ENCODE measurements around the gene NFAT5. TPM values are rescaled to one million over a fixed set of nuclear protein-coding genes. Genes with fewer than 3 reads are reported as not detected.

NFAT5 gene
- total RNA-seq, 1 donor from 2014 or later: 48.3 TPM

DNA sequence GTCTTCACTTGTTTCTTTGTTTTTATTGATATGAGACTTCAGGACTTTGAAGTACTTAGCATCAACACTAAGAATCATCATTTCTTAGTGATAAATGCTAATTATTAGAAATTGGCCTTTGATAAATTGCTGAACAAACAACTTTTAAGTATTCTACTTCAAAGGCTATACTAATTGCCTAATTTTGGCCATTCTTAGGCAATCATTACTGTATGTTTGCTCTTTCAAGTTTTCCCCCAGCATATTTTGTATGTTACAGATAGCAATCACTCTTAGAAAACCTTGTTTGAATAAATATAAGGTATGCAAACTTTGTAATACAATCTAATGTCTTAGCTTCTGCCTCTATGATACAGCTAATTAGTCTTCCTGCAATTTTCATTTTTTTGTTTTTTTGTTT lies 114.6 kb downstream of the NFAT5 start:
- no peak for DNase-seq
- Mint-ChIP-seq H3K27me3 (no peaks in the 10 kb centered on the region), H3K27ac (no peak overlapping the region), H3K4me1 (no peaks in the 10 kb centered on the region), H3K36me3 (ENCODE audit: low read depth) (peaks cover 53% of the 10 kb centered on the region), H3K4me3 (no peak overlapping the region), H3K9me3 (no peaks in the 10 kb centered on the region)
- ChIA-PET CTCF (no interaction called here), POLR2A (no interaction called here)
- no peak for ATAC-seq (ENCODE audit: low read depth)
- intact Hi-C loops (cut with micrococcal nuclease): no loop called here
- TF ChIP-seq, protein P1, sequence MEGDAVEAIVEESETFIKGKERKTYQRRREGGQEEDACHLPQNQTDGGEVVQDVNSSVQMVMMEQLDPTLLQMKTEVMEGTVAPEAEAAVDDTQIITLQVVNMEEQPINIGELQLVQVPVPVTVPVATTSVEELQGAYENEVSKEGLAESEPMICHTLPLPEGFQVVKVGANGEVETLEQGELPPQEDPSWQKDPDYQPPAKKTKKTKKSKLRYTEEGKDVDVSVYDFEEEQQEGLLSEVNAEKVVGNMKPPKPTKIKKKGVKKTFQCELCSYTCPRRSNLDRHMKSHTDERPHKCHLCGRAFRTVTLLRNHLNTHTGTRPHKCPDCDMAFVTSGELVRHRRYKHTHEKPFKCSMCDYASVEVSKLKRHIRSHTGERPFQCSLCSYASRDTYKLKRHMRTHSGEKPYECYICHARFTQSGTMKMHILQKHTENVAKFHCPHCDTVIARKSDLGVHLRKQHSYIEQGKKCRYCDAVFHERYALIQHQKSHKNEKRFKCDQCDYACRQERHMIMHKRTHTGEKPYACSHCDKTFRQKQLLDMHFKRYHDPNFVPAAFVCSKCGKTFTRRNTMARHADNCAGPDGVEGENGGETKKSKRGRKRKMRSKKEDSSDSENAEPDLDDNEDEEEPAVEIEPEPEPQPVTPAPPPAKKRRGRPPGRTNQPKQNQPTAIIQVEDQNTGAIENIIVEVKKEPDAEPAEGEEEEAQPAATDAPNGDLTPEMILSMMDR (IDR thresholded peaks at IDR 0.05): no peak

DNA sequence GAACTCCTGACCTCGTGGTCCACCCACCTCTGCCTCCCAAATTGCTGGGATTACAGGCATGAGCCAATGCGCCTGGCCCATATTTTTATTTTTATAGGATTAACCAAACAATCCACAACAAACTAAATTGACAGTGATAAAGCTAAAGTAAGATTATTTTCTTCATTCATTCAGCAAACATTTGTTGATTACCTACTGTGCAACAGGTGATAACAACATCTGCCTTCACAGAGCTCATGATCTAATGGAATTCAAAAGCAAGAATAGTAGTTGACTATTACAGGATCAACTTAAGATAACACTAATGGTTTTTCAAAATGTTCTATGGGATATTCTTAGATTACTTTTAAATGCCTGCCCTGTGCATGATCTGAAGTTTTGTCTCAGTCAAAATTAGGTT lies 122.8 kb downstream of the NFAT5 start:
- ChIA-PET POLR2A (no interaction called here), CTCF (interaction anchor here (1.3 kb wide), 1 partner anchor 293 kb away, joined by 4 read pairs; no protein-coding TSS in a partner anchor)
- ATAC-seq (ENCODE audit: low read depth) (no peak), DNase-seq (no peak)
- no peaks in the 10 kb centered on the region for H3K9me3 Mint-ChIP-seq
- peaks cover 59% of the 10 kb centered on the region for H3K36me3 Mint-ChIP-seq (ENCODE audit: low read depth)
- H3K4me3 Mint-ChIP-seq: no peak overlapping the region
- TF ChIP-seq, protein P1 (IDR thresholded peaks at IDR 0.05): no peak
- peaks cover 10% of the 10 kb centered on the region for H3K4me1 Mint-ChIP-seq
- no peaks in the 10 kb centered on the region for H3K27me3 Mint-ChIP-seq
- intact Hi-C loops (cut with micrococcal nuclease): no loop called here
- no peak overlapping the region for H3K27ac Mint-ChIP-seq

DNA sequence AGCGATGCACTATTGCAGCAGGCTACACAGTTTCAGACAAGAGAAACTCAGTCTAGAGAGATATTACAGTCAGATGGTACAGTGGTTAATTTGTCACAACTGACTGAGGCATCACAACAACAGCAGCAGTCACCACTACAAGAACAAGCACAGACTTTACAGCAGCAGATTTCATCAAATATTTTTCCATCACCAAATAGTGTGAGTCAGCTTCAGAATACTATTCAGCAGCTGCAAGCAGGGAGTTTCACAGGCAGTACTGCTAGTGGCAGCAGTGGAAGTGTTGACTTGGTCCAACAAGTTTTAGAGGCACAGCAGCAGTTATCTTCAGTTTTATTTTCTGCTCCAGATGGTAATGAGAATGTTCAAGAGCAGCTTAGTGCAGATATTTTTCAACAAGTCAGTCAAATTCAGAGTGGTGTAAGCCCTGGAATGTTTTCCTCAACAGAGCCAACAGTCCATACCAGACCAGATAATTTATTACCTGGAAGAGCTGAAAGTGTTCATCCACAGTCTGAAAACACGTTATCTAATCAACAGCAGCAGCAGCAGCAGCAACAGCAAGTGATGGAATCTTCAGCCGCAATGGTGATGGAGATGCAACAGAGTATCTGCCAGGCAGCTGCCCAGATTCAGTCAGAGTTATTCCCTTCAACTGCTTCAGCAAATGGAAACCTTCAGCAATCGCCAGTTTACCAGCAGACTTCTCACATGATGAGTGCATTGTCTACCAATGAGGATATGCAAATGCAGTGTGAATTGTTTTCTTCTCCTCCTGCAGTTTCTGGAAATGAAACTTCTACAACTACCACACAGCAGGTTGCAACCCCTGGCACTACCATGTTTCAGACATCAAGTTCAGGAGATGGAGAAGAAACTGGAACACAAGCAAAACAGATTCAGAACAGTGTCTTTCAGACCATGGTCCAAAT lies 126.5 kb downstream of the NFAT5 start:
- H3K36me3 Mint-ChIP-seq (ENCODE audit: low read depth): peaks cover 77% of the 10 kb centered on the region
- no peaks in the 10 kb centered on the region for H3K9me3 Mint-ChIP-seq
- H3K4me1 Mint-ChIP-seq: peaks cover 10% of the 10 kb centered on the region
- POLR2A ChIA-PET: no interaction called here
- intact Hi-C loops (cut with micrococcal nuclease): no loop called here
- ATAC-seq (ENCODE audit: low read depth) (no peak), DNase-seq (no peak)
- H3K27ac Mint-ChIP-seq: no peak overlapping the region
- H3K27me3 Mint-ChIP-seq: no peaks in the 10 kb centered on the region
- TF ChIP-seq, protein P1 (IDR thresholded peaks at IDR 0.05): no peak
- CTCF ChIA-PET: no interaction called here
- no peak overlapping the region for H3K4me3 Mint-ChIP-seq

DNA sequence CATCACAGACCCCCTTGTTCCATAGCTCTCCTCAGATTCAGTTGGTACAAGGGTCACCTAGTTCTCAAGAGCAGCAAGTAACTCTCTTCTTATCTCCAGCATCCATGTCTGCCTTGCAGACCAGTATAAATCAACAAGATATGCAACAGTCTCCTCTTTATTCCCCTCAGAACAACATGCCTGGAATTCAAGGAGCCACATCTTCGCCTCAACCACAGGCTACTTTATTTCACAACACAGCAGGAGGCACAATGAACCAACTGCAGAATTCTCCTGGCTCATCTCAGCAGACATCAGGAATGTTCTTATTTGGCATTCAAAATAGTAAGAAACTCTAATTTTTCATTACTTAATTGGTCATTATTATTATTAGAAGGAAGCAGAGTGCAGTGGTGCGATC lies 128.2 kb downstream of the NFAT5 start:
- no peaks in the 10 kb centered on the region for H3K9me3 Mint-ChIP-seq
- H3K27me3 Mint-ChIP-seq: no peaks in the 10 kb centered on the region
- intact Hi-C loops (cut with micrococcal nuclease): no loop called here
- peaks cover 10% of the 10 kb centered on the region for H3K4me1 Mint-ChIP-seq
- H3K4me3 Mint-ChIP-seq: no peak overlapping the region
- ATAC-seq (ENCODE audit: low read depth) (no peak), DNase-seq (no peak)
- H3K36me3 Mint-ChIP-seq (ENCODE audit: low read depth): peaks cover 83% of the 10 kb centered on the region
- ChIA-PET POLR2A (no interaction called here), CTCF (no interaction called here)
- no peak overlapping the region for H3K27ac Mint-ChIP-seq
- TF ChIP-seq, protein P1 (IDR thresholded peaks at IDR 0.05): no peak

DNA sequence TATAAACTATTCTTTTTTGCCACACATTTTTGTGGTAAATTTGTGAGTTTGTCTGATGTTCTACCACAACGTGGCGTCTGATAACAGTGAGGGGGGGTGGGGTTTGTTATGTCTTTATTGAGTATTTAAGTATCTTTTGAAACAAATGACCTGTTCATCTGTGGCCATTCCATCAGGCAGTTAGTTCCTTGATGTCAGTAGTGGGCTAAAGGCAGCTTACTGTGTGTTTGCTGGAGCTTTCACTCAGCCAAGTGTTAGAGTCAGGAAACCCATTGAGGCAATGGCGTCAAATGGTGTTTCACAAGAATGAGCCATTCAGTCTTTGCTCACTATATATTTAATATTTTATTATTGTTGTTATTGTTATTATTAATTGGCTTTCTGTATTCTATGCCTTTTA lies 132.6 kb downstream of the NFAT5 start:
- peaks cover 70% of the 10 kb centered on the region for H3K36me3 Mint-ChIP-seq (ENCODE audit: low read depth)
- POLR2A ChIA-PET: no interaction called here

More for the DNA sequence above, 132.6 kb downstream of the NFAT5 start:
- TF ChIP-seq, protein P1 (IDR thresholded peaks at IDR 0.05): no peak
- H3K4me3 Mint-ChIP-seq: no peak overlapping the region
- no peaks in the 10 kb centered on the region for H3K27me3 Mint-ChIP-seq
- no peak for DNase-seq
- ATAC-seq (ENCODE audit: low read depth): no peak
- CTCF ChIA-PET: interaction anchor here (0.8 kb wide), 1 partner anchor 302 kb away, joined by 3 read pairs; no protein-coding TSS in a partner anchor
- no peaks in the 10 kb centered on the region for H3K9me3 Mint-ChIP-seq
- H3K27ac Mint-ChIP-seq: no peak overlapping the region
- no peaks in the 10 kb centered on the region for H3K4me1 Mint-ChIP-seq
- intact Hi-C loops (cut with micrococcal nuclease): no loop called here

All from activated B cell treated with CpG ODN at 0.5 μM for 24 hours (primary cell).